HepG2 (cell line): ENCODE data around the gene PRSS48. TPM values are rescaled to one million over a fixed set of nuclear protein-coding genes. Genes with fewer than 3 reads are reported as not detected.

Source experiments
- ATAC-seq: fragments of 200-7000 bp; cut with Tn5 transposase; 3 replicates; pipeline ENCODE4 v1.9.1; 2020; ENCODE audit warnings: mild to moderate bottlenecking, moderate library complexity
- BruUV-seq: library from RNA; stranded (reverse); fragments of 400-500 nt; replicated peaks from 2 replicates; lab custom pipeline; 2021; lab: Mats Ljungman, UMichigan
- CTCF ChIA-PET: fragments of 300-600 bp; formaldehyde crosslinking; extraction: SDS; loops from one replicate; lab custom pipeline; 2021; ENCODE audit warnings: low total read pairs, inconsistent platforms, low intra/inter-chr PET ratio; lab: Yijun Ruan, JAX
- POLR2A ChIA-PET: fragments of 350-600 bp; sonication (Branson Sonifier 250); formaldehyde crosslinking; loops from one replicate; lab custom pipeline; 2020; ENCODE audit warnings: antibody characterized with exemption, inconsistent platforms; lab: Yijun Ruan, JAX
- DNase-seq: peaks from one replicate; pipeline ENCODE4 v3.0.0-alpha.2; 2015; ENCODE audit warnings: low spot score
- FAIRE-seq: peaks from 3 replicates; lab custom pipeline; 2011; peaks lifted over from hg19 to GRCh38; lab: Jason Lieb, UNC
- H2AFZ ChIP-seq: one replicate; pipeline ENCODE4 v1.6.1; 2011; ENCODE audit warnings: low read length, inconsistent platforms
- H3K27ac ChIP-seq: fragments of 300-600 bp; 3 replicates; pipeline ENCODE4 v1.8.0; 2011; ENCODE audit warnings: mixed run types, mild to moderate bottlenecking, mixed read lengths, low read length, inconsistent platforms; ENCODE audit not compliant: insufficient read depth; ENCODE audit errors: extremely low read length
- H3K27me3 ChIP-seq, 2 experiments: fragments of 200-600 bp in 1 of 2; 2 replicates in 1 of 2; 3 replicates in 1 of 2; pipeline versions ENCODE4 v1.6.0 to v1.8.0; 2011; ENCODE audit warnings: low read length in 2 of 2, mild to moderate bottlenecking in 2 of 2, moderate library complexity in 2 of 2, inconsistent platforms in 1 of 2; ENCODE audit not compliant: insufficient read depth in 2 of 2, control insufficient read depth in 1 of 2
- H3K36me3 ChIP-seq, 2 experiments: fragments of 200-600 bp in 1 of 2; replicated peaks in 1 of 2; 2 replicates in 1 of 2; 3 replicates in 1 of 2; pipeline versions ENCODE4 v1.5.1 to v1.8.0; 2011; ENCODE audit warnings: low read length in 2 of 2, inconsistent platforms in 1 of 2; ENCODE audit not compliant: insufficient read depth in 2 of 2, control insufficient read depth in 1 of 2
- H3K4me1 ChIP-seq: 2 replicates; pipeline ENCODE4 v1.5.1; 2012; ENCODE audit warnings: low read length, inconsistent platforms; ENCODE audit not compliant: insufficient read depth
- H3K4me2 ChIP-seq: 2 replicates; pipeline ENCODE4 v1.6.0; 2011; ENCODE audit warnings: low read depth, low read length, inconsistent platforms
- H3K4me3 ChIP-seq, 3 experiments: fragments of 200-600 bp in 1 of 3; sonication (generic), shearing (Covaris generic) in 1 of 3; replicated peaks in 1 of 3; 2 replicates each; pipeline ENCODE4 v1.5.1; 2011 to 2016; ENCODE audit warnings: low read length in 3 of 3, inconsistent platforms in 2 of 3, low read depth in 2 of 3, mild to moderate bottlenecking in 2 of 3, control low read depth in 1 of 3, mixed read lengths in 1 of 3; ENCODE audit not compliant: insufficient read depth in 1 of 3
- H3K79me2 ChIP-seq: one replicate; pipeline ENCODE4 v1.6.1; 2011; ENCODE audit warnings: low read length, inconsistent platforms; ENCODE audit not compliant: insufficient read depth
- H3K9ac ChIP-seq: 2 replicates; pipeline ENCODE4 v1.6.0; 2011; ENCODE audit warnings: mild to moderate bottlenecking, low read depth, low read length, inconsistent platforms; ENCODE audit not compliant: insufficient read depth
- H3K9me3 ChIP-seq: 2 replicates; pipeline ENCODE4 v1.5.1; 2012; ENCODE audit warnings: mild to moderate bottlenecking, low read length
- H4K20me1 ChIP-seq: 2 replicates; pipeline ENCODE4 v1.6.0; 2011; ENCODE audit warnings: inconsistent platforms, mild to moderate bottlenecking, low read length, moderate library complexity; ENCODE audit not compliant: insufficient read depth
- ETV5 ChIP-seq: IDR thresholded peaks from 2 replicates; pipeline ENCODE4 v1.6.1; 2018; ENCODE audit warnings: missing biosample characterization, missing genetic modification reagents, inconsistent platforms, borderline replicate concordance
- GPN1 ChIP-seq: sonication (generic); formaldehyde crosslinking; IDR thresholded peaks from 2 replicates; pipeline ENCODE4 v1.5.1; 2020; ENCODE audit warnings: missing genetic modification reagents, borderline replicate concordance
- HHEX ChIP-seq: IDR thresholded peaks from 2 replicates; pipeline ENCODE4 v1.6.1; 2016; ENCODE audit warnings: control low read depth
- HOXA3 ChIP-seq: sonication (generic); formaldehyde crosslinking; IDR thresholded peaks from 2 replicates; pipeline ENCODE4 v1.5.0; 2020; ENCODE audit warnings: missing genetic modification reagents
- IRF2 ChIP-seq: IDR thresholded peaks from 2 replicates; pipeline ENCODE4 v1.6.1; 2018; ENCODE audit warnings: missing genetic modification reagents, missing compliant biosample characterization
- KLF16 ChIP-seq, 2 experiments: sonication (generic) in 1 of 2; formaldehyde crosslinking in 1 of 2; IDR thresholded peaks; 2 replicates each; pipeline versions ENCODE4 v1.6.1 to v1.8.0; 2016 to 2023; ENCODE audit warnings: missing genetic modification reagents in 2 of 2, missing compliant biosample characterization in 1 of 2
- NFKB2 ChIP-seq: sonication (generic); formaldehyde crosslinking; IDR thresholded peaks from 2 replicates; pipeline ENCODE4 v1.4.0; 2020; ENCODE audit warnings: missing genetic modification reagents, borderline replicate concordance
- ZFP91 ChIP-seq: sonication (generic); formaldehyde crosslinking; IDR thresholded peaks from 2 replicates; pipeline ENCODE4 v1.9.0; 2022; ENCODE audit warnings: missing genetic modification reagents, mild to moderate bottlenecking, borderline replicate concordance
- ZNF207 ChIP-seq: fragments of 450-650 bp; IDR thresholded peaks from 2 replicates; pipeline ENCODE4 v1.6.1; 2016; ENCODE audit warnings: antibody characterized with exemption, borderline replicate concordance
- ZNF331 ChIP-seq: sonication (generic); formaldehyde crosslinking; IDR thresholded peaks from 2 replicates; pipeline ENCODE4 v1.4.0; 2020; ENCODE audit warnings: missing genetic modification reagents
- ZNF570 ChIP-seq: sonication (generic); formaldehyde crosslinking; IDR thresholded peaks from 2 replicates; pipeline ENCODE4 v1.4.0; 2020; ENCODE audit warnings: mild to moderate bottlenecking, missing genetic modification reagents, borderline replicate concordance
- in situ Hi-C: cut with HindIII; loops from 2 replicates; pipeline ENCODE4 v1.10.0; 2017; ENCODE audit warnings: low pct_unique_long_range_greater_than_20kb; ENCODE audit not compliant: extremely low pct_ligation_motif_present
- intact Hi-C: fragments of 100-400 bp; cut with micrococcal nuclease; formaldehyde crosslinking; loops from one replicate; pipeline ENCODE4 v1.10.0; 2022; ENCODE audit not compliant: unreplicated experiment
- polyA plus RNA-seq, 8 experiments: library from polyadenylated mRNA; depleted of rRNA in 3 of 8; stranded (reverse) in 7 of 8; unstranded in 1 of 8; fragments of >200 nt; fragmentation: Illumina TruSeq in 4 of 8; extraction: Trizol in 4 of 8; gene quantifications; 2 replicates each; pipeline versions ENCODE4 v1.2.1 to v1.2.3, GENCODE V29; 2011 to 2016; ENCODE audit warnings: low read depth in 4 of 8, missing spikeins in 1 of 8, mixed read lengths in 1 of 8; ENCODE audit not compliant: insufficient read depth in 1 of 8
- total RNA-seq, 5 experiments: library from RNA; depleted of rRNA; stranded (reverse); fragments of >200 nt; fragmentation: Illumina TruSeq; extraction: Trizol; gene quantifications; 2 replicates each; pipeline ENCODE4 v1.2.3, GENCODE V29; 2016; ENCODE audit warnings: low read depth in 1 of 5
- TF ChIP-seq, protein P1 (sequence below): sonication (generic); formaldehyde crosslinking; IDR thresholded peaks from 2 replicates; pipeline ENCODE4 v1.8.1; 2023; ENCODE audit warnings: missing genetic modification reagents, inconsistent platforms, borderline replicate concordance

Gene PRSS48
- total and polyA plus RNA-seq, 2 of the 13 experiments (the other 11 are each of a cell fraction or from before 2014, with no cell fraction given): not detected

- BruUV-seq: no TSS peak
Measured at GRCh38 chr4:151297170-151297569, 20.2 kb downstream of the PRSS48 start.

More at GRCh38 chr4:151297170-151297569, 20.2 kb downstream of the PRSS48 start:
- no peaks in the 10 kb centered on the region for H3K9me3 ChIP-seq
- no peak overlapping the region for H3K4me2 ChIP-seq
- H3K9ac ChIP-seq: no peak overlapping the region
- CTCF ChIA-PET: no interaction called here
- no peak for TF ChIP-seq ZNF207
- TF ChIP-seq ZNF331 (CRISPR knock-in tag): no peak
- TF ChIP-seq HHEX (CRISPR knock-in tag): no peak
- no peak for TF ChIP-seq NFKB2
- no peak for TF ChIP-seq KLF16 (CRISPR knock-in tag; IDR thresholded peaks at IDR 0.05)
- TF ChIP-seq ZNF570 (CRISPR knock-in tag): no peak
- TF ChIP-seq IRF2: no peak
- no peak for TF ChIP-seq GPN1 (CRISPR knock-in tag)
- no peak for TF ChIP-seq ETV5 (CRISPR knock-in tag)
- no peak for TF ChIP-seq HOXA3
- TF ChIP-seq, protein P1, sequence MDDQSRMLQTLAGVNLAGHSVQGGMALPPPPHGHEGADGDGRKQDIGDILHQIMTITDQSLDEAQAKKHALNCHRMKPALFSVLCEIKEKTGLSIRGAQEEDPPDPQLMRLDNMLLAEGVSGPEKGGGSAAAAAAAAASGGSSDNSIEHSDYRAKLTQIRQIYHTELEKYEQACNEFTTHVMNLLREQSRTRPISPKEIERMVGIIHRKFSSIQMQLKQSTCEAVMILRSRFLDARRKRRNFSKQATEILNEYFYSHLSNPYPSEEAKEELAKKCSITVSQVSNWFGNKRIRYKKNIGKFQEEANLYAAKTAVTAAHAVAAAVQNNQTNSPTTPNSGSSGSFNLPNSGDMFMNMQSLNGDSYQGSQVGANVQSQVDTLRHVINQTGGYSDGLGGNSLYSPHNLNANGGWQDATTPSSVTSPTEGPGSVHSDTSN (CRISPR knock-in tag): no peak
- no peak for TF ChIP-seq ZFP91 (CRISPR knock-in tag)
- POLR2A ChIA-PET: no interaction called here
- in situ Hi-C loops: no loop called here
- ATAC-seq (no peak), FAIRE-seq (no peak), DNase-seq (no peak)
- H3K27ac ChIP-seq: no peak overlapping the region
- peaks cover 46% of the 10 kb centered on the region for H3K4me1 ChIP-seq
- H3K79me2 ChIP-seq: peaks cover 86% of the 10 kb centered on the region
- no peak overlapping the region for H3K4me3 ChIP-seq
- H4K20me1 ChIP-seq: peaks cover 75% of the 10 kb centered on the region
- H3K27me3 ChIP-seq: no peaks in the 10 kb centered on the region
- intact Hi-C loops: no loop called here
- no peak overlapping the region for H2AFZ ChIP-seq
- peaks cover 7 to 11% of the 10 kb centered on the region in 2 experiments; a peak in 4 of 5 replicates for H3K36me3 ChIP-seq
